HepG2 (cell line): ENCODE data around the gene ATP1A2. TPM values are rescaled to one million over a fixed set of nuclear protein-coding genes. Genes with fewer than 3 reads are reported as not detected.

Source experiments
- ATAC-seq: fragments of 200-7000 bp; cut with Tn5 transposase; 3 replicates; pipeline ENCODE4 v1.9.1; 2020; ENCODE audit warnings: mild to moderate bottlenecking, moderate library complexity
- BruUV-seq: library from RNA; stranded (reverse); fragments of 400-500 nt; replicated peaks from 2 replicates; lab custom pipeline; 2021; lab: Mats Ljungman, UMichigan
- CTCF ChIA-PET: fragments of 300-600 bp; formaldehyde crosslinking; extraction: SDS; loops from one replicate; lab custom pipeline; 2021; ENCODE audit warnings: low total read pairs, inconsistent platforms, low intra/inter-chr PET ratio; lab: Yijun Ruan, JAX
- POLR2A ChIA-PET: fragments of 350-600 bp; sonication (Branson Sonifier 250); formaldehyde crosslinking; loops from one replicate; lab custom pipeline; 2020; ENCODE audit warnings: antibody characterized with exemption, inconsistent platforms; lab: Yijun Ruan, JAX
- DNase-seq: peaks from one replicate; pipeline ENCODE4 v3.0.0-alpha.2; 2015; ENCODE audit warnings: low spot score
- FAIRE-seq: peaks from 3 replicates; lab custom pipeline; 2011; peaks lifted over from hg19 to GRCh38; lab: Jason Lieb, UNC
- H2AFZ ChIP-seq: one replicate; pipeline ENCODE4 v1.6.1; 2011; ENCODE audit warnings: low read length, inconsistent platforms
- H3K27ac ChIP-seq: fragments of 300-600 bp; 3 replicates; pipeline ENCODE4 v1.8.0; 2011; ENCODE audit warnings: mixed run types, mild to moderate bottlenecking, mixed read lengths, low read length, inconsistent platforms; ENCODE audit not compliant: insufficient read depth; ENCODE audit errors: extremely low read length
- H3K27me3 ChIP-seq, 2 experiments: fragments of 200-600 bp in 1 of 2; 2 replicates in 1 of 2; 3 replicates in 1 of 2; pipeline versions ENCODE4 v1.6.0 to v1.8.0; 2011; ENCODE audit warnings: low read length in 2 of 2, mild to moderate bottlenecking in 2 of 2, moderate library complexity in 2 of 2, inconsistent platforms in 1 of 2; ENCODE audit not compliant: insufficient read depth in 2 of 2, control insufficient read depth in 1 of 2
- H3K36me3 ChIP-seq, 2 experiments: fragments of 200-600 bp in 1 of 2; replicated peaks in 1 of 2; 2 replicates in 1 of 2; 3 replicates in 1 of 2; pipeline versions ENCODE4 v1.5.1 to v1.8.0; 2011; ENCODE audit warnings: low read length in 2 of 2, inconsistent platforms in 1 of 2; ENCODE audit not compliant: insufficient read depth in 2 of 2, control insufficient read depth in 1 of 2
- H3K4me1 ChIP-seq: 2 replicates; pipeline ENCODE4 v1.5.1; 2012; ENCODE audit warnings: low read length, inconsistent platforms; ENCODE audit not compliant: insufficient read depth
- H3K4me2 ChIP-seq: 2 replicates; pipeline ENCODE4 v1.6.0; 2011; ENCODE audit warnings: low read depth, low read length, inconsistent platforms
- H3K4me3 ChIP-seq, 3 experiments: fragments of 200-600 bp in 1 of 3; sonication (generic), shearing (Covaris generic) in 1 of 3; replicated peaks in 1 of 3; 2 replicates each; pipeline ENCODE4 v1.5.1; 2011 to 2016; ENCODE audit warnings: low read length in 3 of 3, inconsistent platforms in 2 of 3, low read depth in 2 of 3, mild to moderate bottlenecking in 2 of 3, control low read depth in 1 of 3, mixed read lengths in 1 of 3; ENCODE audit not compliant: insufficient read depth in 1 of 3
- H3K79me2 ChIP-seq: one replicate; pipeline ENCODE4 v1.6.1; 2011; ENCODE audit warnings: low read length, inconsistent platforms; ENCODE audit not compliant: insufficient read depth
- H3K9ac ChIP-seq: 2 replicates; pipeline ENCODE4 v1.6.0; 2011; ENCODE audit warnings: mild to moderate bottlenecking, low read depth, low read length, inconsistent platforms; ENCODE audit not compliant: insufficient read depth
- H3K9me3 ChIP-seq: 2 replicates; pipeline ENCODE4 v1.5.1; 2012; ENCODE audit warnings: mild to moderate bottlenecking, low read length
- H4K20me1 ChIP-seq: 2 replicates; pipeline ENCODE4 v1.6.0; 2011; ENCODE audit warnings: inconsistent platforms, mild to moderate bottlenecking, low read length, moderate library complexity; ENCODE audit not compliant: insufficient read depth
- CEBPZ ChIP-seq: IDR thresholded peaks from 2 replicates; pipeline ENCODE4 v1.6.1; 2012; ENCODE audit warnings: low read length, improper control_type of control experiment
- FOXP1 ChIP-seq, 2 experiments: fragments of 450-650 bp in 1 of 2; IDR thresholded peaks; 2 replicates each; pipeline ENCODE4 v1.6.1; 2017 to 2018; ENCODE audit warnings: antibody characterized with exemption in 1 of 2
- HNRNPH1 ChIP-seq: fragments of 200-400 bp; formaldehyde crosslinking; optimal IDR thresholded peaks from 2 replicates; pipeline ENCODE3; 2017; ENCODE audit warnings: mild to moderate bottlenecking, low read depth, low read length
- KDM1A ChIP-seq: IDR thresholded peaks from 2 replicates; pipeline ENCODE4 v1.6.1; 2016; ENCODE audit warnings: missing compliant biosample characterization
- MEF2D ChIP-seq: sonication (generic); formaldehyde crosslinking; IDR thresholded peaks from 2 replicates; pipeline ENCODE4 v1.5.1; 2020; ENCODE audit warnings: mild to moderate bottlenecking, missing genetic modification reagents
- MTA3 ChIP-seq: sonication (generic); formaldehyde crosslinking; IDR thresholded peaks from 2 replicates; pipeline ENCODE4 v1.4.0; 2020; ENCODE audit warnings: missing genetic modification reagents
- MXD4 ChIP-seq: IDR thresholded peaks from 2 replicates; pipeline ENCODE4 v1.6.1; 2016; ENCODE audit warnings: mild to moderate bottlenecking, missing biosample characterization, missing genetic modification reagents
- MZF1 ChIP-seq: sonication (generic); formaldehyde crosslinking; IDR thresholded peaks from 2 replicates; pipeline ENCODE4 v1.8.1; 2023; ENCODE audit warnings: mild to moderate bottlenecking, missing genetic modification reagents, borderline replicate concordance
- NFKBIZ ChIP-seq: IDR thresholded peaks from 2 replicates; pipeline ENCODE4 v1.6.1; 2018; ENCODE audit warnings: missing genetic modification reagents, missing compliant biosample characterization
- TCF12 ChIP-seq, 2 experiments: fragments of 450-650 bp in 1 of 2; sonication (generic) in 1 of 2; formaldehyde crosslinking in 1 of 2; IDR thresholded peaks; 2 replicates each; pipeline versions ENCODE4 v1.6.1 to v1.8.0; 2017 to 2022; ENCODE audit warnings: antibody characterized with exemption in 1 of 2, mild to moderate bottlenecking in 1 of 2, missing genetic modification reagents in 1 of 2, moderate library complexity in 1 of 2
- ZBED4 ChIP-seq: sonication (generic); formaldehyde crosslinking; IDR thresholded peaks from 2 replicates; pipeline ENCODE4 v1.4.0; 2020; ENCODE audit warnings: missing genetic modification reagents, borderline replicate concordance
- ZFP36L1 ChIP-seq: sonication (generic); formaldehyde crosslinking; IDR thresholded peaks from 2 replicates; pipeline ENCODE4 v1.8.0; 2022; ENCODE audit warnings: mild to moderate bottlenecking, missing genetic modification reagents, moderate library complexity
- ZNF292 ChIP-seq: sonication (generic); formaldehyde crosslinking; IDR thresholded peaks from 2 replicates; pipeline ENCODE4 v1.8.1; 2022; ENCODE audit warnings: mild to moderate bottlenecking, low read depth, missing genetic modification reagents, borderline replicate concordance
- ZNF431 ChIP-seq: sonication (generic); formaldehyde crosslinking; IDR thresholded peaks from 2 replicates; pipeline ENCODE4 v1.9.0; 2022; ENCODE audit warnings: missing genetic modification reagents, low read depth, mild to moderate bottlenecking, borderline replicate concordance
- WGBS: methylation state at CpG from one replicate; pipeline ENCODE4 v1.1.6; 2017; ENCODE audit warnings: low lambda C conversion rate; 5-methylcytosine and 5-hydroxymethylcytosine counted together
- in situ Hi-C: cut with HindIII; loops from 2 replicates; pipeline ENCODE4 v1.10.0; 2017; ENCODE audit warnings: low pct_unique_long_range_greater_than_20kb; ENCODE audit not compliant: extremely low pct_ligation_motif_present
- intact Hi-C: fragments of 100-400 bp; cut with micrococcal nuclease; formaldehyde crosslinking; loops from one replicate; pipeline ENCODE4 v1.10.0; 2022; ENCODE audit not compliant: unreplicated experiment
- polyA plus RNA-seq, 8 experiments: library from polyadenylated mRNA; depleted of rRNA in 3 of 8; stranded (reverse) in 7 of 8; unstranded in 1 of 8; fragments of >200 nt; fragmentation: Illumina TruSeq in 4 of 8; extraction: Trizol in 4 of 8; gene quantifications; 2 replicates each; pipeline versions ENCODE4 v1.2.1 to v1.2.3, GENCODE V29; 2011 to 2016; ENCODE audit warnings: low read depth in 4 of 8, missing spikeins in 1 of 8, mixed read lengths in 1 of 8; ENCODE audit not compliant: insufficient read depth in 1 of 8
- total RNA-seq, 5 experiments: library from RNA; depleted of rRNA; stranded (reverse); fragments of >200 nt; fragmentation: Illumina TruSeq; extraction: Trizol; gene quantifications; 2 replicates each; pipeline ENCODE4 v1.2.3, GENCODE V29; 2016; ENCODE audit warnings: low read depth in 1 of 5

ATP1A2 gene
- total and polyA plus RNA-seq, 2 of the 13 experiments (the other 11 are each of a cell fraction or from before 2014, with no cell fraction given): 0.16 TPM; not detected in 1

GRCh38 chr1:160143695-160144094, 28.1 kb downstream of the ATP1A2 start:
- Histone ChIP-seq H2AFZ (no peak overlapping the region), H3K9me3 (no peaks in the 10 kb centered on the region), H3K4me3 (no peak overlapping the region)
- CTCF ChIA-PET: no interaction called here
- no peak for TF ChIP-seq MEF2D (CRISPR knock-in tag)
- TF ChIP-seq ZBED4: no peak
- TF ChIP-seq CEBPZ: no peak
- TF ChIP-seq TCF12 (IDR thresholded peaks at IDR 0.05): no peak
- TF ChIP-seq TCF12 (CRISPR knock-in tag; IDR thresholded peaks at IDR 0.05): no peak
- TF ChIP-seq HNRNPH1: no peak
- TF ChIP-seq FOXP1 (IDR thresholded peaks at IDR 0.05): no peak
- no peak for TF ChIP-seq FOXP1 (CRISPR knock-in tag; IDR thresholded peaks at IDR 0.05)
- no peak for TF ChIP-seq MXD4 (CRISPR knock-in tag)
- no peak for TF ChIP-seq NFKBIZ (CRISPR knock-in tag)
- no peak for TF ChIP-seq ZNF431 (CRISPR knock-in tag)
- TF ChIP-seq ZNF292 (CRISPR knock-in tag): no peak
- no peak for TF ChIP-seq MZF1
- TF ChIP-seq ZFP36L1 (CRISPR knock-in tag): no peak
- TF ChIP-seq KDM1A (CRISPR knock-in tag): no peak
- TF ChIP-seq MTA3: no peak
- TF ChIP-seq, all 625 proteins: peak for 0
- DNase-seq: no peak
- H3K36me3 ChIP-seq: no peaks in the 10 kb centered on the region
- H3K9ac ChIP-seq: no peak overlapping the region
- BruUV-seq: no TSS peak
- POLR2A ChIA-PET: no interaction called here
- no peak overlapping the region for H3K27ac ChIP-seq
- no peak for FAIRE-seq
- 9% methylated on average over 1 of the region's 1 CpG for WGBS
- intact Hi-C loops: no loop called here
- no peak for ATAC-seq
- H4K20me1 ChIP-seq: no peaks in the 10 kb centered on the region
- H3K4me1 ChIP-seq: peaks cover 15% of the 10 kb centered on the region
- in situ Hi-C loops: no loop called here
- peaks cover 0 to 4% of the 10 kb centered on the region in 2 experiments; a peak in 2 of 5 replicates for H3K27me3 ChIP-seq
- H3K4me2 ChIP-seq: no peak overlapping the region
- no peaks in the 10 kb centered on the region for H3K79me2 ChIP-seq
